IPS DF 4.7 (cell line): ENCODE measurements around the gene ADGRD2.
"Not testable (repeated sequence)": the region's sequence is repeated elsewhere in the genome, so short reads cannot be mapped to it uniquely, and the experiment has no call there.

Experiments
- DNase-seq: peaks from one replicate; pipeline ENCODE4 v3.0.0-alpha.2; 2013; ENCODE audit warnings: low spot score; ENCODE audit errors: extremely low read depth

ADGRD2 gene

GRCh38 chr9:124450241-124450924, at the start of gene ADGRD2:
TSS of gene ADGRD2 (plus strand) at chr9:124450451. CDS start at chr9:124451667, 1,216 bp downstream.
- no peak for DNase-seq

- no peak for DNase-seq
Observed at GRCh38 chr9:124403246-124403645, 47.0 kb upstream of the ADGRD2 start.

- no peak for DNase-seq
Observed at GRCh38 chr9:124409410-124409809, 40.8 kb upstream of the ADGRD2 start.

GRCh38 chr9:124410321-124410913, 39.8 kb upstream of the ADGRD2 start:
- no peak for DNase-seq

GRCh38 chr9:124411514-124412227, 38.6 kb upstream of the ADGRD2 start:
- no peak for DNase-seq

- DNase-seq = no peak
Observed at GRCh38 chr9:124412228-124412575, 38.0 kb upstream of the ADGRD2 start.

- DNase-seq = no peak
Observed at GRCh38 chr9:124414612-124415011, 35.6 kb upstream of the ADGRD2 start.

- DNase-seq = peak; percentile 91
Observed at GRCh38 chr9:124415102-124415851, 35.0 kb upstream of the ADGRD2 start, which contains the start of gene PSMB7. TSS of gene PSMB7 (minus strand) at chr9:124415442. CDS start at chr9:124415425, 17 bp downstream.

GRCh38 chr9:124415852-124416484, 34.3 kb upstream of the ADGRD2 start:
- DNase-seq = no peak

GRCh38 chr9:124419832-124420489, 30.3 kb upstream of the ADGRD2 start:
- DNase-seq = no peak

- no peak for DNase-seq
Observed at GRCh38 chr9:124420991-124421543, 29.2 kb upstream of the ADGRD2 start.

- DNase-seq = no peak
Observed at GRCh38 chr9:124423155-124423554, 27.1 kb upstream of the ADGRD2 start.

GRCh38 chr9:124423591-124423990, 26.7 kb upstream of the ADGRD2 start:
- DNase-seq = no peak

GRCh38 chr9:124425733-124426132, 24.5 kb upstream of the ADGRD2 start:
- not testable (repeated sequence) for DNase-seq

GRCh38 chr9:124426361-124426760, 23.9 kb upstream of the ADGRD2 start:
- no peak for DNase-seq

- no peak for DNase-seq
Observed at GRCh38 chr9:124427281-124427680, 23.0 kb upstream of the ADGRD2 start.

GRCh38 chr9:124428751-124429529, 21.3 kb upstream of the ADGRD2 start:
- no peak for DNase-seq

GRCh38 chr9:124429530-124429867, 20.8 kb upstream of the ADGRD2 start:
- DNase-seq = no peak

- DNase-seq = no peak
Observed at GRCh38 chr9:124436320-124436719, 13.9 kb upstream of the ADGRD2 start.

- DNase-seq = no peak
Observed at GRCh38 chr9:124437086-124437485, 13.2 kb upstream of the ADGRD2 start.
